Transverse colon (tissue), 4 donors: ENCODE results near the gene CASQ1. TPM values are rescaled to one million over a fixed set of nuclear protein-coding genes. Genes with fewer than 3 reads are reported as not detected.

ENCODE experiments used
- DNase-seq: peaks from one replicate; pipeline ENCODE4 v3.0.0-alpha.2; 2019
- H3K27ac ChIP-seq, 4 donors: fragments of 200-600 bp; sonication (generic); 2 replicates each; pipeline ENCODE4 v1.5.1; 2016 to 2018; ENCODE audit warnings: inconsistent platforms in 4 of 4
- H3K27me3 ChIP-seq: fragments of 200-600 bp; sonication (generic); 2 replicates; pipeline ENCODE4 v1.5.1; 2017; ENCODE audit warnings: inconsistent platforms
- H3K36me3 ChIP-seq, 4 donors: fragments of 200-600 bp; sonication (generic); 2 replicates each; pipeline ENCODE4 v1.5.1; 2017 to 2019; ENCODE audit warnings: inconsistent platforms in 4 of 4
- H3K4me1 ChIP-seq, 4 donors: fragments of 200-600 bp; sonication (generic); 2 replicates each; pipeline ENCODE4 v1.5.1; 2017 to 2020; ENCODE audit warnings: inconsistent platforms in 4 of 4
- H3K4me3 ChIP-seq, 4 donors: fragments of 200-600 bp; sonication (generic); 1 replicate in 1 of 4; 2 replicates in 3 of 4; pipeline versions ENCODE4 v1.5.1 to v1.6.1; 2017 to 2019; ENCODE audit warnings: inconsistent platforms in 4 of 4
- H3K9me3 ChIP-seq, 2 donors: fragments of 200-600 bp; sonication (generic); 2 replicates each; pipeline ENCODE4 v1.5.1; 2017 to 2019; ENCODE audit warnings: inconsistent platforms in 2 of 2
- CTCF ChIP-seq, 5 experiments: fragments of 200-600 bp in 3 of 5; fragments of 450-650 bp in 2 of 5; sonication (generic) in 3 of 5; IDR thresholded peaks; 1 replicate in 2 of 5; 2 replicates in 3 of 5; pipeline ENCODE4 v1.5.1; 2016 to 2017; ENCODE audit warnings: antibody characterized with exemption in 5 of 5, inconsistent platforms in 3 of 5, mild to moderate bottlenecking in 2 of 5, moderate library complexity in 1 of 5
- EP300 ChIP-seq: sonication (generic); formaldehyde crosslinking; IDR thresholded peaks from one replicate; pipeline ENCODE4 v1.6.1; 2017; ENCODE audit warnings: antibody characterized with exemption, low read depth
- POLR2A ChIP-seq: fragments of 450-650 bp; IDR thresholded peaks from one replicate; pipeline ENCODE4 v1.6.1; 2016; ENCODE audit warnings: antibody characterized with exemption, mild to moderate bottlenecking, moderate library complexity
- POLR2AphosphoS5 ChIP-seq, 3 donors: sonication (generic); formaldehyde crosslinking; IDR thresholded peaks; one replicate each; pipeline ENCODE4 v1.6.1; 2016; ENCODE audit warnings: antibody characterized with exemption in 3 of 3
- WGBS, 2 donors: methylation state at CpG; one replicate each; pipeline ENCODE4 v1.1.5; 2018; ENCODE audit warnings: low coverage in 1 of 2; 5-methylcytosine and 5-hydroxymethylcytosine counted together
- in situ Hi-C, 4 donors: fragments of 200-750 bp; cut with MboI; loops; one replicate each; pipeline versions ENCODE4 v1.15.0 to v1.15.1; 2017; ENCODE audit warnings: low sequenced_read_pairs in 3 of 4, low pct_ligation_motif_present in 1 of 4, low pct_unique_long_range_greater_than_20kb in 1 of 4
- intact Hi-C: fragments of 100-400 bp; cut with DNase I; formaldehyde crosslinking; loops from one replicate; pipeline ENCODE4 v1.15.1; 2023; ENCODE audit warnings: low total_unique reads
- total RNA-seq, 4 donors: library from RNA; depleted of rRNA; stranded (reverse); fragments of >200 nt; gene quantifications; one replicate each; pipeline ENCODE4 v1.1.0, GENCODE V29; 2016

The CASQ1 gene
- total RNA-seq, 4 donors from 2014 or later: 0.55 to 0.95 TPM; not detected in 2

GRCh38 chr1:160221089-160221488 lies 30.7 kb downstream of the CASQ1 start:
- intact Hi-C loops: no loop called here

GRCh38 chr1:160222546-160222945 lies 32.2 kb downstream of the CASQ1 start:
- H3K27ac ChIP-seq: no peak overlapping the region
- in situ Hi-C loops: no loop called here
- intact Hi-C loops: no loop called here
- DNase-seq: no peak
- H3K27me3 ChIP-seq: no peaks in the 10 kb centered on the region
- H3K4me3 ChIP-seq: no peak overlapping the region
- WGBS, 2 donors: 91 to 100% methylated on average over 3 of the region's 3 CpGs
- TF ChIP-seq CTCF (IDR thresholded peaks at IDR 0.05) (no peak), POLR2A (no peak)
- H3K4me1 ChIP-seq: peaks cover 11 to 21% (median 16%) of the 10 kb centered on the region in 4 donors
- peaks cover 0 to 65% (median 27%) of the 10 kb centered on the region in 4 donors for H3K36me3 ChIP-seq
- no peaks in the 10 kb centered on the region for H3K9me3 ChIP-seq

More at GRCh38 chr1:160221089-160221488, 30.7 kb downstream of the CASQ1 start:
- in situ Hi-C loops: no loop called here
- H3K9me3 ChIP-seq: no peaks in the 10 kb centered on the region
- no peak overlapping the region for H3K27ac ChIP-seq
- TF ChIP-seq CTCF (IDR thresholded peaks at IDR 0.05): no peak
- TF ChIP-seq POLR2A: no peak
- TF ChIP-seq POLR2AphosphoS5 (IDR thresholded peaks at IDR 0.05): no peak
- TF ChIP-seq EP300: no peak
- H3K36me3 ChIP-seq: peaks cover 0 to 55% (median 26%) of the 10 kb centered on the region in 4 donors
- no peaks in the 10 kb centered on the region for H3K27me3 ChIP-seq
- no peak for DNase-seq
- H3K4me3 ChIP-seq: no peak overlapping the region
- peaks cover 17 to 29% (median 25%) of the 10 kb centered on the region in 4 donors for H3K4me1 ChIP-seq

GRCh38 chr1:160224606-160225005 lies 34.2 kb downstream of the CASQ1 start:
- WGBS, 2 donors: 91 to 100% methylated on average over 1 to 2 of the region's 2 CpGs
- Histone ChIP-seq H3K27ac (no peak overlapping the region), H3K9me3 (no peaks in the 10 kb centered on the region), H3K4me3 (no peak overlapping the region), H3K27me3 (no peaks in the 10 kb centered on the region), H3K4me1 (peaks cover 0 to under 1% (median 0%) of the 10 kb centered on the region in 4 donors), H3K36me3 (peaks cover 0 to 86% (median 37%) of the 10 kb centered on the region in 4 donors)
- intact Hi-C loops: no loop called here
- DNase-seq: no peak
- TF ChIP-seq EP300 (no peak), CTCF (IDR thresholded peaks at IDR 0.05) (no peak), POLR2AphosphoS5 (IDR thresholded peaks at IDR 0.05) (no peak), POLR2A (no peak)
- in situ Hi-C loops: no loop called here

- TF ChIP-seq EP300: no peak
- no peak for TF ChIP-seq POLR2AphosphoS5 (IDR thresholded peaks at IDR 0.05)
- no peak for TF ChIP-seq POLR2A
- TF ChIP-seq CTCF (IDR thresholded peaks at IDR 0.05): no peak
- H3K27ac ChIP-seq: no peak overlapping the region
- in situ Hi-C loops (no loop called here), intact Hi-C loops (no loop called here)
- WGBS, 2 donors: 45 to 69% methylated on average over 2 of the region's 2 CpGs
- no peak for DNase-seq
- no peaks in the 10 kb centered on the region for H3K4me1 ChIP-seq
- H3K27me3 ChIP-seq: no peaks in the 10 kb centered on the region
- H3K36me3 ChIP-seq: peaks cover 0 to 90% (median 40%) of the 10 kb centered on the region in 4 donors
- H3K4me3 ChIP-seq: no peak overlapping the region
- H3K9me3 ChIP-seq: no peaks in the 10 kb centered on the region
Observed at GRCh38 chr1:160225345-160225744, 35.0 kb downstream of the CASQ1 start.
